K562 (cell line): Measurements from ENCODE around the gene MME. TPM values are rescaled to one million over a fixed set of nuclear protein-coding genes. Genes with fewer than 3 reads are reported as not detected.
A peak's percentile ranks its signal among the peaks of the same experiment; 100 is the strongest.

ENCODE experiments used
- JUND ChIP-seq, 2 experiments: IDR thresholded peaks; 2 replicates in 1 of 2; 3 replicates in 1 of 2; pipeline ENCODE4 v1.6.1; 2011; ENCODE audit warnings: borderline replicate concordance in 2 of 2, low read depth in 2 of 2, low read length in 2 of 2, improper control_type of control experiment in 1 of 2, missing biosample characterization in 1 of 2, missing genetic modification characterization in 1 of 2, missing genetic modification reagents in 1 of 2
- KDM5B ChIP-seq: fragments of 200-600 bp; sonication (generic); IDR thresholded peaks from 2 replicates; pipeline ENCODE4 v1.6.1; 2012; ENCODE audit warnings: low read depth, mild to moderate bottlenecking, moderate library complexity, low read length, control low read depth, inconsistent platforms; ENCODE audit not compliant: insufficient replicate concordance
- MAFF ChIP-seq: IDR thresholded peaks from 2 replicates; pipeline ENCODE4 v1.6.1; 2012; ENCODE audit warnings: low read length, improper control_type of control experiment
- MTA2 ChIP-seq: fragments of 450-650 bp; IDR thresholded peaks from 2 replicates; pipeline ENCODE4 v1.6.1; 2016; ENCODE audit warnings: low read depth
- NELFE ChIP-seq: IDR thresholded peaks from 2 replicates; pipeline ENCODE4 v1.6.1; 2011; ENCODE audit warnings: mild to moderate bottlenecking; ENCODE audit not compliant: insufficient read depth, insufficient read length
- NFRKB ChIP-seq: fragments of 450-650 bp; IDR thresholded peaks from 2 replicates; pipeline ENCODE4 v1.6.1; 2016; ENCODE audit warnings: low read depth
- NR2C2 ChIP-seq, 2 experiments: fragments of 200-800 bp in 1 of 2; sonication (Bioruptor generic) in 1 of 2; sonication (generic) in 1 of 2; formaldehyde crosslinking in 1 of 2; IDR thresholded peaks; 2 replicates each; pipeline versions ENCODE4 v1.6.1 to v1.8.0; 2016 to 2022; ENCODE audit warnings: mild to moderate bottlenecking in 1 of 2, missing compliant biosample characterization in 1 of 2, missing genetic modification characterization in 1 of 2, missing genetic modification reagents in 1 of 2
- RAD21 ChIP-seq, 2 experiments: fragments of 250-450 bp in 1 of 2; fragments of 450-650 bp in 1 of 2; sonication (Bioruptor Pico) in 1 of 2; formaldehyde crosslinking in 1 of 2; IDR thresholded peaks in 1 of 2; conservative IDR thresholded peaks in 1 of 2; 2 replicates each; pipeline versions ENCODE4 v1.4.0 to v1.8.0; 2020 to 2022; ENCODE audit warnings: mild to moderate bottlenecking in 2 of 2, moderate library complexity in 1 of 2
- TBL1XR1 ChIP-seq, 2 experiments: IDR thresholded peaks; 2 replicates each; pipeline ENCODE4 v1.6.1; 2012; ENCODE audit warnings: improper control_type of control experiment in 2 of 2, low read length in 2 of 2, mild to moderate bottlenecking in 1 of 2
- TCFL5 ChIP-seq: fragments of 250-450 bp; sonication (Bioruptor Pico); conservative IDR thresholded peaks from 2 replicates; pipeline ENCODE4 v1.6.1; 2021; ENCODE audit warnings: mild to moderate bottlenecking, moderate library complexity, matching md5 sums
- TEAD2 ChIP-seq: fragments of 450-650 bp; IDR thresholded peaks from 2 replicates; pipeline ENCODE4 v1.6.1; 2016; ENCODE audit warnings: missing genetic modification characterization, control low read depth, missing compliant biosample characterization
- ZNF274 ChIP-seq: IDR thresholded peaks from 2 replicates; pipeline ENCODE4 v1.6.1; 2011; ENCODE audit warnings: low read depth, mild to moderate bottlenecking, low read length, moderate library complexity, borderline replicate concordance
- ZNF766 ChIP-seq: fragments of 200-800 bp; sonication (Bioruptor generic); conservative IDR thresholded peaks from 2 replicates; pipeline ENCODE4 v1.6.1; 2016; ENCODE audit warnings: missing genetic modification characterization, missing compliant biosample characterization
- polyA plus RNA-seq, 8 experiments: library from polyadenylated mRNA; depleted of rRNA in 4 of 8; stranded (reverse) in 5 of 8; unstranded in 3 of 8; fragments of >200 nt; fragmentation: Nextera tagmentation in 2 of 8; fragmentation: Illumina TruSeq in 1 of 8; extraction: Ambion mirVana in 2 of 8; extraction: Trizol in 1 of 8; gene quantifications; 2 replicates each; pipeline versions ENCODE4 v1.2.1 to v1.2.3, GENCODE V29; 2011 to 2014; ENCODE audit warnings: inconsistent platforms in 1 of 8, missing spikeins in 1 of 8
- total RNA-seq, 7 experiments: library from RNA; depleted of rRNA in 6 of 7; stranded (reverse); fragments of >200 nt in 6 of 7; fragmentation: Illumina TruSeq in 2 of 7; extraction: Trizol in 2 of 7; gene quantifications; 2 replicates each; pipeline versions ENCODE4 v1.2.1 to v1.2.3, GENCODE V29; 2011 to 2021; ENCODE audit warnings: low replicate concordance in 1 of 7
- TF ChIP-seq, protein P1 (sequence below): IDR thresholded peaks from 3 replicates; pipeline ENCODE4 v1.6.1; 2011; ENCODE audit warnings: borderline replicate concordance, mild to moderate bottlenecking; ENCODE audit not compliant: insufficient read length, insufficient read depth
- TF ChIP-seq, protein P2 (sequence below): fragments of 250-450 bp; sonication (Bioruptor Pico); IDR thresholded peaks from 2 replicates; pipeline ENCODE4 v1.4.0; 2020
- TF ChIP-seq, protein P3 (sequence below), 2 experiments: fragments of 450-650 bp; IDR thresholded peaks; 2 replicates each; pipeline ENCODE4 v1.6.1; 2016
- TF ChIP-seq, protein P4 (sequence below): sonication (generic); formaldehyde crosslinking; IDR thresholded peaks from 2 replicates; pipeline ENCODE4 v1.8.1; 2023; ENCODE audit warnings: mild to moderate bottlenecking, missing genetic modification reagents
- TF ChIP-seq, protein P5 (sequence below): fragments of 450-650 bp; formaldehyde crosslinking; conservative IDR thresholded peaks from 2 replicates; pipeline ENCODE4 v1.4.0; 2022; ENCODE audit warnings: mild to moderate bottlenecking, missing genetic modification characterization

Gene MME
- total and polyA plus RNA-seq, 9 of the 15 experiments (the other 6 are each of a cell fraction or from before 2014, with no cell fraction given) = 0.80 to 8.6 (median 2.5) TPM

DNA sequence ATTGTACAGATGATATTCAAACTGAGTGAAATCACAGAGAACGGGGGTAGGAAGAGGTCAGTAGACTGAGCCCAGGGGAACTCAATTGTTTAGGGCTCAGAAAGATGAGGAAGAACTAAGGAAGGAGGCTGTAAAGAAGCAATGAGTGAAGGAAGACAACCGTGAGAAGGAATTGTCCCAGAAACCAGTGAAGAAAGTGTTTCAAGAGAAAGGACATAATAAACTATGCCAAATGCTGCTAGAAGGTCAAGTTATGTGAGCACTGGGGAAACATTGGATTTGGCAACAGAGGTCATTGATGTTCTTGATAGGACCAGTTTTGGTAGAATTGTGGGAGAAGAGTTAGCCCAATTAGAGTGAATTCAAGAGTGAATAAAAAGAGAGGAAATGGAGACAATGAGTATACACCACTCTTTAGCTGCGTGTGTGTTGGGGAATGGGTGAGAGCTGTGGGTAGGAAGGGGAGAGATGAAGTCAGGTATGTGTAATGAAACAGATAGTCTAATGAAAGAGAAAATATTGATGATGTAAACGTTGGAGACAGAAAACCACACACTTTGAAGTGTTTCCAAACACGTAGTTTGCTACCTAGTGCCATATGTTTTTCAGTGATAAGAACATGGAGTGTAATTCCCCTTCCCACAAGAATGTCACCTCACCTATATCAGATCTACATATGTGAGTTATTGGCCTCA lies 42.5 kb upstream of the MME start (continued):
- TF ChIP-seq JUND (IDR thresholded peaks at IDR 0.05; ENCODE audit: borderline replicate concordance, low read depth, low read length) (peak; percentile 82), JUND (tag; IDR thresholded peaks at IDR 0.05; ENCODE audit: borderline replicate concordance, low read depth, low read length) (peak; percentile 70; the same call in 2 of the 3 replicates), ZNF766 (CRISPR knock-in tag) (peak; percentile 88), TBL1XR1 (IDR thresholded peaks at IDR 0.05; ENCODE audit: low read length in 2 of 2) (peak in 1 of 2 experiments; percentile 81; a peak in 2 of 4 replicates), MTA2 (peak; percentile 89), MAFF (no peak), NFRKB (no peak), NR2C2 (CRISPR knock-in tag; IDR thresholded peaks at IDR 0.05) (no peak), NR2C2 (tag; IDR thresholded peaks at IDR 0.05) (peak; percentile 68), KDM5B (no peak), ZNF274 (no peak), NELFE (no peak), TEAD2 (peak; percentile 66; the same call in 1 of the 2 replicates), TCFL5 (CRISPR knock-in tag) (no peak), RAD21 (CRISPR knock-in tag; conservative IDR thresholded peaks at IDR 0.05 in 1 of 2, IDR thresholded peaks at IDR 0.05 in 1 of 2) (peak in 1 of 2 experiments; percentile 13; a peak in 1 of 4 replicates)
- TF ChIP-seq, protein P1, sequence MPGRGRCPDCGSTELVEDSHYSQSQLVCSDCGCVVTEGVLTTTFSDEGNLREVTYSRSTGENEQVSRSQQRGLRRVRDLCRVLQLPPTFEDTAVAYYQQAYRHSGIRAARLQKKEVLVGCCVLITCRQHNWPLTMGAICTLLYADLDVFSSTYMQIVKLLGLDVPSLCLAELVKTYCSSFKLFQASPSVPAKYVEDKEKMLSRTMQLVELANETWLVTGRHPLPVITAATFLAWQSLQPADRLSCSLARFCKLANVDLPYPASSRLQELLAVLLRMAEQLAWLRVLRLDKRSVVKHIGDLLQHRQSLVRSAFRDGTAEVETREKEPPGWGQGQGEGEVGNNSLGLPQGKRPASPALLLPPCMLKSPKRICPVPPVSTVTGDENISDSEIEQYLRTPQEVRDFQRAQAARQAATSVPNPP = no peak
- TF ChIP-seq, protein P2, sequence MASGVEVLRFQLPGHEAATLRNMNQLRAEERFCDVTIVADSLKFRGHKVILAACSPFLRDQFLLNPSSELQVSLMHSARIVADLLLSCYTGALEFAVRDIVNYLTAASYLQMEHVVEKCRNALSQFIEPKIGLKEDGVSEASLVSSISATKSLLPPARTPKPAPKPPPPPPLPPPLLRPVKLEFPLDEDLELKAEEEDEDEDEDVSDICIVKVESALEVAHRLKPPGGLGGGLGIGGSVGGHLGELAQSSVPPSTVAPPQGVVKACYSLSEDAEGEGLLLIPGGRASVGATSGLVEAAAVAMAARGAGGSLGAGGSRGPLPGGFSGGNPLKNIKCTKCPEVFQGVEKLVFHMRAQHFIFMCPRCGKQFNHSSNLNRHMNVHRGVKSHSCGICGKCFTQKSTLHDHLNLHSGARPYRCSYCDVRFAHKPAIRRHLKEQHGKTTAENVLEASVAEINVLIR (CRISPR knock-in tag) = no peak
- TF ChIP-seq, protein P3, sequence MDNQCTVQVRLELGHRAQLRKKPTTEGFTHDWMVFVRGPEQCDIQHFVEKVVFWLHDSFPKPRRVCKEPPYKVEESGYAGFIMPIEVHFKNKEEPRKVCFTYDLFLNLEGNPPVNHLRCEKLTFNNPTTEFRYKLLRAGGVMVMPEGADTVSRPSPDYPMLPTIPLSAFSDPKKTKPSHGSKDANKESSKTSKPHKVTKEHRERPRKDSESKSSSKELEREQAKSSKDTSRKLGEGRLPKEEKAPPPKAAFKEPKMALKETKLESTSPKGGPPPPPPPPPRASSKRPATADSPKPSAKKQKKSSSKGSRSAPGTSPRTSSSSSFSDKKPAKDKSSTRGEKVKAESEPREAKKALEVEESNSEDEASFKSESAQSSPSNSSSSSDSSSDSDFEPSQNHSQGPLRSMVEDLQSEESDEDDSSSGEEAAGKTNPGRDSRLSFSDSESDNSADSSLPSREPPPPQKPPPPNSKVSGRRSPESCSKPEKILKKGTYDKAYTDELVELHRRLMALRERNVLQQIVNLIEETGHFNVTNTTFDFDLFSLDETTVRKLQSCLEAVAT (IDR thresholded peaks at IDR 0.05) = peak; percentile 16 to 95; a peak in 3 of 4 replicates
- TF ChIP-seq, protein P4, sequence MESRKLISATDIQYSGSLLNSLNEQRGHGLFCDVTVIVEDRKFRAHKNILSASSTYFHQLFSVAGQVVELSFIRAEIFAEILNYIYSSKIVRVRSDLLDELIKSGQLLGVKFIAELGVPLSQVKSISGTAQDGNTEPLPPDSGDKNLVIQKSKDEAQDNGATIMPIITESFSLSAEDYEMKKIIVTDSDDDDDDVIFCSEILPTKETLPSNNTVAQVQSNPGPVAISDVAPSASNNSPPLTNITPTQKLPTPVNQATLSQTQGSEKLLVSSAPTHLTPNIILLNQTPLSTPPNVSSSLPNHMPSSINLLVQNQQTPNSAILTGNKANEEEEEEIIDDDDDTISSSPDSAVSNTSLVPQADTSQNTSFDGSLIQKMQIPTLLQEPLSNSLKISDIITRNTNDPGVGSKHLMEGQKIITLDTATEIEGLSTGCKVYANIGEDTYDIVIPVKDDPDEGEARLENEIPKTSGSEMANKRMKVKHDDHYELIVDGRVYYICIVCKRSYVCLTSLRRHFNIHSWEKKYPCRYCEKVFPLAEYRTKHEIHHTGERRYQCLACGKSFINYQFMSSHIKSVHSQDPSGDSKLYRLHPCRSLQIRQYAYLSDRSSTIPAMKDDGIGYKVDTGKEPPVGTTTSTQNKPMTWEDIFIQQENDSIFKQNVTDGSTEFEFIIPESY (CRISPR knock-in tag) = 0 out of 2 replicates have a peak, but pooled peaks have one; percentile 16
- TF ChIP-seq, protein P5, sequence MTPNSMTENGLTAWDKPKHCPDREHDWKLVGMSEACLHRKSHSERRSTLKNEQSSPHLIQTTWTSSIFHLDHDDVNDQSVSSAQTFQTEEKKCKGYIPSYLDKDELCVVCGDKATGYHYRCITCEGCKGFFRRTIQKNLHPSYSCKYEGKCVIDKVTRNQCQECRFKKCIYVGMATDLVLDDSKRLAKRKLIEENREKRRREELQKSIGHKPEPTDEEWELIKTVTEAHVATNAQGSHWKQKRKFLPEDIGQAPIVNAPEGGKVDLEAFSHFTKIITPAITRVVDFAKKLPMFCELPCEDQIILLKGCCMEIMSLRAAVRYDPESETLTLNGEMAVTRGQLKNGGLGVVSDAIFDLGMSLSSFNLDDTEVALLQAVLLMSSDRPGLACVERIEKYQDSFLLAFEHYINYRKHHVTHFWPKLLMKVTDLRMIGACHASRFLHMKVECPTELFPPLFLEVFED (CRISPR knock-in tag) = no peak
